GM12874 (cell line): ENCODE data around the gene CTBP2.

Experiments
- TF ChIP-seq, protein P1 (sequence below): IDR thresholded peaks from 2 replicates; pipeline ENCODE4 v1.5.1; 2011; ENCODE audit warnings: low read depth, mild to moderate bottlenecking, control low read depth, low read length, moderate library complexity; ENCODE audit not compliant: insufficient read depth

CTBP2 gene

DNA sequence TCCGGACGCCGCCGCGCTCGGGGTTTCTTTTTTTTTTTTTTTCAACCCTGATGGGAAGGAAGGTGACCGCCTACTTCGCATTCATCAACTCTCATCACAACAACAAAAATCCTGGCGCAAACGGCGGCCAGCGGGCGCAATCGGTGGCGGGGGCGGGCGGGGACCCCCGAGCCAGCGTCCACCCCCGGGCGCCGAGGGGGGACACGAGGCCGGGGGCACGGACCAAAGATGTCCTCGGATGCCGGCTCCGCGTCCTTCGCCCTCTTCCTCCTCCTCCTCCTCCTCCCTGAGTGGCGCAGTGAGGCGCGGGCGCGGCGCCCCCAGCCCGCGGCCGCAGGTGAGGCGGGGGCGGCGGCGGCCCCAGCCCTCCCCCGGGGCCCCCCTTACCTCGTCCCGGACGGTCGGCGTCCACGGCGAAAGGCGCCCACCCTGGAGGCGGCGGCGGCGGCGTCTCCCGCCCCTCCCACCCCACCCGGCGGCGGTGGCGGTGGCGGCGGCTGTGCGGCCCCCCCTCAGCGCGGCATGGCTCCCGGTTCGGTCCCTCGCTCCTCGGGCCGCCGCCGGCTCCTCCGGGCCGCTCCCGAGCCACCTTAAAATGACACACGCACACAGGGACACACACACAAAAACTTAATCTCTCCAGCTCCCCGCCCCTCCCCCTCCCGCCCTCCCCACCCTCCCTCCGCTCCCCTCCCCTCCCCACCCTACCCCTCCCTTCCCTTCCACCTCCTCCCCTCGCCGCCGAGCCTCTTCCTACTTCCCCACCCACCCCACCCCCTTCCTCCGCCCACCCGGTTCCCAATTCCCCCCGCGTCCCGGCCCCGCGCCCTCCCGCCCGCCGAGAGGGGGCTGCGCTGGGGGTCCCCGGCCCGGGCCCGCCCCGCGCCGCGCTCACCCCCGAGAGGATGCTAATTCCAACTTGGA lies at the start of gene CTBP2:
TSS of gene CTBP2 (minus strand) at position 632 of the 924 bp plus-strand sequence.
- TF ChIP-seq, protein P1, sequence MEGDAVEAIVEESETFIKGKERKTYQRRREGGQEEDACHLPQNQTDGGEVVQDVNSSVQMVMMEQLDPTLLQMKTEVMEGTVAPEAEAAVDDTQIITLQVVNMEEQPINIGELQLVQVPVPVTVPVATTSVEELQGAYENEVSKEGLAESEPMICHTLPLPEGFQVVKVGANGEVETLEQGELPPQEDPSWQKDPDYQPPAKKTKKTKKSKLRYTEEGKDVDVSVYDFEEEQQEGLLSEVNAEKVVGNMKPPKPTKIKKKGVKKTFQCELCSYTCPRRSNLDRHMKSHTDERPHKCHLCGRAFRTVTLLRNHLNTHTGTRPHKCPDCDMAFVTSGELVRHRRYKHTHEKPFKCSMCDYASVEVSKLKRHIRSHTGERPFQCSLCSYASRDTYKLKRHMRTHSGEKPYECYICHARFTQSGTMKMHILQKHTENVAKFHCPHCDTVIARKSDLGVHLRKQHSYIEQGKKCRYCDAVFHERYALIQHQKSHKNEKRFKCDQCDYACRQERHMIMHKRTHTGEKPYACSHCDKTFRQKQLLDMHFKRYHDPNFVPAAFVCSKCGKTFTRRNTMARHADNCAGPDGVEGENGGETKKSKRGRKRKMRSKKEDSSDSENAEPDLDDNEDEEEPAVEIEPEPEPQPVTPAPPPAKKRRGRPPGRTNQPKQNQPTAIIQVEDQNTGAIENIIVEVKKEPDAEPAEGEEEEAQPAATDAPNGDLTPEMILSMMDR = no peak

DNA sequence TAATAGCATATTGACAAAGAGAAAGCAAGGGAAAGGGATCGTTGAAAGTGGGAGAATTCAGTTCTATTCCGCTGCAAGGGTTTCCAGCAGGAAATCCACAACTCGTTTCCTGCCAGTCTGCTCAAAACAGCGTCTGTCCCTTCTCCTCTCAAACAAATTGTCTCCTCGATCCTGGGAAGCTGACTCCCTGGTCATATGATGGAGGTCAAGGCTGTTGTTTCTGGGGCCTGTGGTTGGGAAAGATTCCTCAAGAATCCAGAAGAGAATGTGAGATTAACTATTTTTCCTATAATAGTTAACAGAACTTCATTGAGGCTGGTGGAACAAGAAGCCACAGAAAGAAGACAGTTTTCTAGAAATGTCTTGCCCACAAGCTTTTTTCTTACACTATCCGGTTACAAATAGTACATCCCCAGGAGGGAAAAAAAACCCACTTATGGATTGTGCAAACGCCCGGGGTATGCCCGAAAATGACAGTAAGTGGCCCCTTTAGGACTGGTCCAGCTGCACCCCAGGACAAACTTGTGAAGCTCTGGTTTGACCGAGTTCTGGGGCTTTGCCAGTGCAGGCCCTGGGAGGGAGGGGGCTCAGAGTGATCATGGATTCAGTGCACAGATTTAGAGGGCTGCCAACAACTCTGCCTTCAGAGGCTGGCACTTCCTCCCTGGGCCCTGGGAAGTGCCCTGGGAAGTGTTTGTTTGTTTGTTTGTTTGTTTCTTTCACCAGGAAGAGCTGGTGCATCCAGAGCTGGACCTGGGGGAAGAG lies 49.4 kb upstream of the CTBP2 start:
- TF ChIP-seq, protein P1 = no peak

DNA sequence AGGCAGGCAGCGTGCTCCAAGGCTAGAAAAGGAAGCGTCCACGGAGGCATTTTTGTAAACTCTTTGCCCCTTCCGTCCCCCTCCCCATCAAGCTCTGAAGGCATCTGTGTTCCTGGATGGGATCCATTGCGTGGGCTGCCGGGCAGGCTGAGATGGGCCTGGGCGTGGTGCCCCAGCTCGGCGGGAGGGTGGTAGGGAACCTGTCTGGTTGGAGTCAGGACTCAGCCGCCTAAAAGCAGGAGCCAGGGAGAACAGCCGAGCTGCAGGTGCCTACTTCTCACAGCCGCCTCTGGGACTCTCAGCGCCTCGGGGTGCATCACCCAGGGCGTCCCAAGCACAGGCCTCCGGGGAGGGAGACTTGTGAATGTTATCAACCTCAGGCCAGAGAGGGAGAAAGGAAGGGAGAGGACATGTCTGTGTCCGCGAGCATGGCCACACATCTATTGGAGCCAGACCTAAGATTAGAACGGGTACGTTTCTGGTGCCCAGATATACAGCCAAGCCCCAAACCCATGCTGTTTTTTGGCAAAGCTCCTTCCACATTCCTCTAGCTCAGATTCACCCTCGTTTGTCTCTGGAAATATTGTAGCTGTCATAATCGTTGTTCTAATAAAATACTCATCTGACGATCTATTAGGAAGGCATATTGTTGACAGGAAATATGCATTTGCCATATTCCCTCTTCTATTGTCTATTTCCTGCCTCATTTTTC lies 48.6 kb upstream of the CTBP2 start:
- TF ChIP-seq, protein P1 = no peak

DNA sequence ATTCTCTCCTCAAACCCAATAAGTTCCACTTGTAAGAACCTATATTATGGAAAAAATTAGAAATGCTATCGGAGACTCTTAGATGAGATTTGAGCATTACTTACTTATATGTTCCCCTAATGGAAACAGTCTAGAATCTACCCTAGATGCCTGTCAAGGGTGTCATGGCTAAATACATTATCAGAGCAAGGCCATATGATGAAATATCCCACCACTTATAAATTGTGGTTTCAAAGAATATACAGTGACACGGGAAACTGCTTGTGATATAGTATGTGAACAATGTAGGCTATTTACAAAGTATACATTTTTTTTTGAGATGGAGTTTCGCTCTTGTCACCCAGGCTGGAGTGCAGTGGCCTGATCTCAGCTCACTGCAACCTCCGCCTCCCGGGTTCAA lies 46.3 kb upstream of the CTBP2 start:
- TF ChIP-seq, protein P1 = no peak

DNA sequence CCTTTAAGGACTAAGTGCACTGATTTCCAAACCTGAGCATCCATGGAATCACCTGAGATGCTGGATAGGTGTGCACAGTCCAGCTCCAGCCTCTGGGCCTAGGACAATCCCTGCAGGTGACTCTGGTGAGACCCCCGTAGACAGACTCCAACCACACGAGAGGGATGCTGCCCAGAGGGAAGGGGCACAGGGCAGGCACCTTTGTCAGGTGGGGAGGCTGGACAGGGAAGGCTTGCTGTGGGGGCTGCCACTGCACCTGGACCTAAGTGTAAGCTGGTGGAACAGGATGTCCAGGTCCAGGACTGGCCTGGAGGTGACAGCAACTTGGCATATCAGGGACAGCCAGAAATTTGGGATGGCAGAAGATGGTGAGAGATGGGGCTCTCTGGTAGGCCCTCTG lies 45.1 kb upstream of the CTBP2 start:
- TF ChIP-seq, protein P1 = no peak

DNA sequence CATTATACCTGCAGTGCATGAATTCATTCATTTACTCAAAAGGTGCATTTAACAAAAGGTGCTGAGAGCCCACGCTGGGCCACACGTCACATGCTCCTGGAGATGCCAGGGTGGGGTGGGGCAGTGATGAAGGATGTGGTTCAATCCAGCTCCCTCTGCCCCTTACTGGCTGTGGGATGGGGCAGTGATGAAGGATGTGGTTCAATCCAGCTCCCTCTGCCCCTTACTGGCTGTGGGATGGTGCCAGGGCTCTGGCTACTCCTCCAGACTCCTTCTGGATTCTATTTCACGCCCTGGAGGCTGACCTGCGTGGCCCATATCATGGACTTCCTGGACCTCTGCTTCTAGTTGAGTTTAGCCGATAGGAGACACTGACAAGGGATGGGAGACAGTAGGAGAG lies 44.0 kb upstream of the CTBP2 start:
- TF ChIP-seq, protein P1 = no peak

DNA sequence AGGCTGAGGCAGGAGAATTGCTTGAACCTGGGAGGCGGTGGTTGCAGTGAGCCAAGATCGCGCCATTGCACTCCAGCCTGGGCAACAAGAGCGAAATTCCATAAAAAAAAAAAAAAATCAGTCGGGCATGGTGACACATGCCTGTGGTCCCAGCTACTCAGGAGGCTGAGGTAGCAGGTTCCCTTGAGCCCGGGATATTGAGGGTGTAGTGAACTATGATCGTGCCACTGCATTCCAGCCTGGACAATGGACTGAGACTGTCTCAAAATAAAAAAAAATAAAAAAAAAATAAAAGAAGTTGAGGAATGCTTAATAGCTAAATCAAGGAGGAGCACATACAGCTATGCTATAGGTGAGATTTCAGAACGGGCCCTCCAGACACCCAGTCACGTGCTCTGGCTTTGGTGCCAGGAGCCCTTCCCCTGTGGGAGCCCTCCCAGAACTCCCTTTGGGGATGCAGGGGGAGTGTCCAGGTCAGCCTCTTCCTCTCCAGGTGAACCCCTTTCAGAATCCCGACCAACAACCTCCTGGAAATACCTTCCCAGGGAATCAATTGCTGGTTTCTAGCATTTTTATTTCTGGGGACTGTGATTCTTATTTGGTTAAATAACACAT lies 42.9 kb upstream of the CTBP2 start:
- TF ChIP-seq, protein P1 = no peak
